Measurements from ENCODE around the gene GALNT18. TPM values are rescaled to one million over a fixed set of nuclear protein-coding genes. Genes with fewer than 3 reads are reported as not detected.

Gene GALNT18
- total RNA-seq, 4 donors from 2014 or later, result 4.7 to 20.4 (median 14.1) TPM

- H3K9me3 ChIP-seq, result no peaks in the 10 kb centered on the region
- no peaks in the 10 kb centered on the region for H3K36me3 ChIP-seq
- H3K27me3 ChIP-seq, result peaks cover 0 to 5% (median 0%) of the 10 kb centered on the region in 4 donors
- TF ChIP-seq POLR2A (IDR thresholded peaks at IDR 0.05), result no peak
- TF ChIP-seq, protein P1, sequence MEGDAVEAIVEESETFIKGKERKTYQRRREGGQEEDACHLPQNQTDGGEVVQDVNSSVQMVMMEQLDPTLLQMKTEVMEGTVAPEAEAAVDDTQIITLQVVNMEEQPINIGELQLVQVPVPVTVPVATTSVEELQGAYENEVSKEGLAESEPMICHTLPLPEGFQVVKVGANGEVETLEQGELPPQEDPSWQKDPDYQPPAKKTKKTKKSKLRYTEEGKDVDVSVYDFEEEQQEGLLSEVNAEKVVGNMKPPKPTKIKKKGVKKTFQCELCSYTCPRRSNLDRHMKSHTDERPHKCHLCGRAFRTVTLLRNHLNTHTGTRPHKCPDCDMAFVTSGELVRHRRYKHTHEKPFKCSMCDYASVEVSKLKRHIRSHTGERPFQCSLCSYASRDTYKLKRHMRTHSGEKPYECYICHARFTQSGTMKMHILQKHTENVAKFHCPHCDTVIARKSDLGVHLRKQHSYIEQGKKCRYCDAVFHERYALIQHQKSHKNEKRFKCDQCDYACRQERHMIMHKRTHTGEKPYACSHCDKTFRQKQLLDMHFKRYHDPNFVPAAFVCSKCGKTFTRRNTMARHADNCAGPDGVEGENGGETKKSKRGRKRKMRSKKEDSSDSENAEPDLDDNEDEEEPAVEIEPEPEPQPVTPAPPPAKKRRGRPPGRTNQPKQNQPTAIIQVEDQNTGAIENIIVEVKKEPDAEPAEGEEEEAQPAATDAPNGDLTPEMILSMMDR (IDR thresholded peaks at IDR 0.05), result no peak
- WGBS, 2 donors, result 48 to 66% methylated on average over 4 of the region's 4 CpGs
- H3K27ac ChIP-seq, result no peak overlapping the region
- no peak for DNase-seq
- intact Hi-C loops (cut with DNase I), result no loop called here
- H3K4me1 ChIP-seq, result peaks cover 0 to 20% (median 13%) of the 10 kb centered on the region in 3 donors
- no peak overlapping the region for H3K4me3 ChIP-seq
Measured at GRCh38 chr11:11615086-11615485, 6.7 kb downstream of the GALNT18 start.

DNA sequence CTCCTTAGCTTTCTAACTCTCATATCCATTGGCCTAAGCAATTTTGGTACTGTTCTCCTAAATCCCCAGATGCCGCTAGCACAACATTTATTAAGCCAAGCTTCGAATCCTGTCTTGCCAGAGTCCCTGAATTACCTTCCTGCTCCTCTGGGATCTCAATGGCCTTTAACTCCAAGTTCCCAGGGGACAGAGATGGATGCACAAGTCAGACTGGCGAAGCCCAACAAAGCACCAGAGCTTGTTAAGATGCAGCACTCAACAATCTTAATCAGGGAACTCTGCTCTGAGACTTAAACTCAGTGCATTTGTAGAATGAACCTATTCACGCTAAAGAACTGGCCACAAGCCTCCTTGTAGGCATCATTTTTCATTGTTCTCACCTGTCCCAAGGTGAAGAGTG lies 9.4 kb downstream of the GALNT18 start:
- no peak for TF ChIP-seq POLR2A (IDR thresholded peaks at IDR 0.05)
- TF ChIP-seq, protein P1 (IDR thresholded peaks at IDR 0.05), result no peak
- DNase-seq, result no peak
- WGBS, 2 donors, result 90 to 92% methylated on average over 4 of the region's 4 CpGs

DNA sequence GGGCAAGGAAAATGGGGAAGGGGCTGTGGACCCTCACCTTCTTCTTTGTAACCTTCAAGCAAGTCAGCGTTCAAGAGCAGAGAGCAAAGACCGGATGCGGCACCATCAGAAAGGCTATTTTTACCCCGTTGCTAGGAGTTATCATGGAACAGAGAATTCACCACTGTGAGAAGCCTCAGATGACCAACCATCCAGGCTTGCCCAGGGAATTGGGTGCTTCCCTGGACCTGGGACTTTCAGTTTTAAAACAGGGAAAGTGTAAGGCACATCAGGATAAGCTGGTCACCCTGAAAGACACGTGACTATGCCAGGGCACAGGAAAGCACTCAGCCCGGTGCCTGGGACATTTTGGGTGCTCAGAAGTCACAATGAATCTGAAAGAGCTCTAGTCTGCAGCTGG lies 10.4 kb downstream of the GALNT18 start:
- DNase-seq, result no peak
- TF ChIP-seq POLR2A (IDR thresholded peaks at IDR 0.05), result no peak
- TF ChIP-seq, protein P1 (IDR thresholded peaks at IDR 0.05), result no peak
- Histone ChIP-seq H3K4me1 (peaks cover 0 to 19% (median 17%) of the 10 kb centered on the region in 3 donors), H3K4me3 (no peak overlapping the region), H3K27ac (peak overlapping the region in 2 of 4 donors; percentile 31 to 51), H3K27me3 (no peaks in the 10 kb centered on the region), H3K36me3 (no peaks in the 10 kb centered on the region), H3K9me3 (no peaks in the 10 kb centered on the region)
- WGBS, 2 donors, result 66 to 71% methylated on average over 4 to 5 of the region's 6 CpGs
- intact Hi-C loops (cut with DNase I), result no loop called here

More for the DNA sequence above, 9.4 kb downstream of the GALNT18 start:
- no peaks in the 10 kb centered on the region for H3K27me3 ChIP-seq
- no peak overlapping the region for H3K27ac ChIP-seq
- intact Hi-C loops (cut with DNase I), result no loop called here
- H3K36me3 ChIP-seq, result no peaks in the 10 kb centered on the region
- no peak overlapping the region for H3K4me3 ChIP-seq
- H3K9me3 ChIP-seq, result no peaks in the 10 kb centered on the region
- peaks cover 0 to 17% (median 16%) of the 10 kb centered on the region in 3 donors for H3K4me1 ChIP-seq

- peaks cover 0 to 32% (median 17%) of the 10 kb centered on the region in 3 donors for H3K4me1 ChIP-seq
- H3K27ac ChIP-seq, result no peak overlapping the region
- TF ChIP-seq POLR2A (IDR thresholded peaks at IDR 0.05), result no peak
- TF ChIP-seq, protein P1 (IDR thresholded peaks at IDR 0.05), result no peak
- WGBS, 2 donors, result 23 to 35% methylated on average over 2 of the region's 2 CpGs
- intact Hi-C loops (cut with DNase I), result no loop called here
- DNase-seq, result no peak
- no peak overlapping the region for H3K4me3 ChIP-seq
- H3K27me3 ChIP-seq, result no peaks in the 10 kb centered on the region
- no peaks in the 10 kb centered on the region for H3K9me3 ChIP-seq
- H3K36me3 ChIP-seq, result no peaks in the 10 kb centered on the region
Measured at GRCh38 chr11:11608783-11609232, 13.0 kb downstream of the GALNT18 start.

DNA sequence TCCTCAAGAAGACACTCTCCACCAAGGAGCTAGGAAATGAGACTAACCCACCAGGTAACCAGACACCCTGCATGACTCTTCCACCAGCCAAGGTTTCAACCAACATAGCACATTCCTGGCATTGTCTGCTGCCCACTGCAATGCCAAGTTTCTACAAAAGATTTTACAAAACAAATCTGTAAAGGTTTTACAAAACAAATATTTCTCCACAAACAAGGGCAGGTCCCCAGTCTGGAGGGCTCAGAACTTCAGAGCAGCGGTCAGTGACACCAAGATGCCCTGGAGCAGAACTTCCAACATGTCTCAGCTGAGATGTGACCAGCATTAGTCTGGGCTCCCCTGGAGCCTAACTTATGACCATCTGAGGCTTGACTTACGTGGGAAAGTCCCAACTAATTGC lies 14.0 kb downstream of the GALNT18 start:
- no peaks in the 10 kb centered on the region for H3K9me3 ChIP-seq
- intact Hi-C loops (cut with DNase I), result no loop called here
- H3K27ac ChIP-seq, result no peak overlapping the region
- no peaks in the 10 kb centered on the region for H3K36me3 ChIP-seq
- peaks cover 0 to 32% (median 17%) of the 10 kb centered on the region in 3 donors for H3K4me1 ChIP-seq
- 65 to 75% methylated on average over 1 to 2 of the region's 2 CpGs for WGBS, 2 donors
- H3K4me3 ChIP-seq, result no peak overlapping the region
- no peak for DNase-seq
- no peak for TF ChIP-seq POLR2A (IDR thresholded peaks at IDR 0.05)
- TF ChIP-seq, protein P1 (IDR thresholded peaks at IDR 0.05), result no peak
- no peaks in the 10 kb centered on the region for H3K27me3 ChIP-seq
